HG02798 (cell line): ENCODE measurements around the gene NCOA5.

Experiments used
- ATAC-seq: cut with Tn5 transposase; IDR thresholded peaks from one replicate; pipeline ENCODE4 v1.9.1; 2021; ENCODE audit warnings: mild to moderate bottlenecking; ENCODE audit not compliant: unreplicated experiment, poor library complexity

NCOA5 gene

GRCh38 chr20:46022411-46023147 lies 67.2 kb downstream of the NCOA5 start:
- no peak for ATAC-seq

DNA sequence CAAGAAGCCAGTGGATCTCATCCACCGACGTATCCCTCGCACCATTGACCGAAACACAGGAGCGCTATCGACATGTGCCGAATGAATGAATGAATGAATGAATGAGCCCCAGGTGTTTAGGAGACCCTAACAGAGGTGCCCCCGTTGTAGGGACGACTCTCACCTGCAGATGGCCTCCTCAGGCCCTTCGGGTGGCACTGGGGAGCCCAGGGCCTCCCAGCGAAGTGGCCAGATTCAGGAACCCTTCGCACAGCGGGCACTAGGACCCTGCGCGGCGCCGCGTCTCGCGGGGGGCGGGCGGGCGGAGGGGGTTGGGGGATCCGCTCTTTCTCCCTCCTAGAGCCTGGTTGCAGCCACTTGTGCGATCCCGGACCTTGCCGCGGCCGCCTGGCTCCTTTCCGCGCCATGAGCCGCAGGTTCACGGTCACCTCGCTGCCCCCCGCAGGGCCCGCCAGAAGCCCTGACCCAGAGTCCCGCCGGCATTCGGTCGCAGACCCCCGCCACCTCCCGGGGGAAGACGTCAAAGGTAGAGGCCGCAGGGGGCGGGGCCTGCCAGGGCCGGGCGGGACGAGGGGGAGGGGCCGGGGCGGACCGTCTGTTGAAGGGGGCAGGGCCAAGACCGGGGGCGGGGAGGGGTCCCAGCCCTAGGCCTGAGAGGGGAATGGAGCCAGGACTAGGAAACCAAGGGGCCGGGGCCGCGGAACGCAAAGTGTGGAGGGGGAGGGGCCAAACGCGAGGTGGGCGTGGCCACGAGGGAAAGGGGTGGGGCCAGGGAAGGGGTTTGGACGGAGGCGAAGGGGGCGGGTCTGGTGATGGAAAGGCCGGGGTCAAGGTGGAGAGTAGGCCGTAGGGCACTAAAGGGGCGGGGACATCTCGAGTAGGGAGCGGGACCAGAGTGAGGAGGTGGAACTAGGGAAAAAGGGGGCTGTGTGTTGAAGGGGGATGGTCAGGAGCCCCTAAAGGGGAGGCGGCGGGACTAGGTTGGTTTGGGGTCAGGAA lies 68.1 kb downstream of the NCOA5 start:
- no peak for ATAC-seq

DNA sequence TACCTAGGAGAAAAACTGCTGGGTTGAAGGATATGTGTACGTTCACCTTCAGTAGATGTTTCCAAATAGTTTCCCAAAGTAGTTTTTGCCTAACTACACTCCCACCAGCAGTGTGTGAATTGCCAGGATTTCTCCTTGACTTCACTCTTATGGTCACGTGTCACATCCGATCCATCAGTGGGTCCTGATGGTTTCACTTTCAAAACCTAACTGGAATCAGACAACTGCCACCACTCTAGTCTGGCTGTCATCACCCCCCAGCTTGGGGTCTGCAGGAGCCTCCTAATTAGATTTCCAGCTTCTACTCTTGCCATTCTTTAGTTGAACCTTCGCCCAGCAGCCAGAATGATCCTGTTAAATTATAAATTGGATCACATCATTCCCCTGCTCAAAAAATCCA lies 69.2 kb downstream of the NCOA5 start:
- no peak for ATAC-seq

DNA sequence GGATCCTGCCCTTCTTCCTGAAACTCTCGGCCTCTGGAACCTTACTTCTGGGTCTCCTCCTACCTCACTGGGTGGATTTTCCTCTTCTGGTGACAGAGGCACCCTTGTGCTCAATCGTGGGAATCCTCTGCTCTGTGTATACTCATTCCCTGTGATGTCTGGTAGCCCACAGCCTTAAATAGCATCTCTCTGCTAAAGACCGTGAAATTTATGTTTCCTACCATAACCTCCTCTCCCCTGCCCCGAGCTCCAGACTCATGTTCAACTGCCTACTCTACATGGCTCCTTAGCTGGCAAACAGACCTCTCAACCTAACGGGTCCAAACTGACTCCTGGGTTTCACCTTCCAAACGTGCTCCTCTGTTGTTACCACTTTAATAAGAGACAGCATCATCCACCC lies 71.2 kb downstream of the NCOA5 start:
- ATAC-seq, result no peak

- no peak for ATAC-seq
Observed at GRCh38 chr20:46018112-46018511, 71.7 kb downstream of the NCOA5 start.

DNA sequence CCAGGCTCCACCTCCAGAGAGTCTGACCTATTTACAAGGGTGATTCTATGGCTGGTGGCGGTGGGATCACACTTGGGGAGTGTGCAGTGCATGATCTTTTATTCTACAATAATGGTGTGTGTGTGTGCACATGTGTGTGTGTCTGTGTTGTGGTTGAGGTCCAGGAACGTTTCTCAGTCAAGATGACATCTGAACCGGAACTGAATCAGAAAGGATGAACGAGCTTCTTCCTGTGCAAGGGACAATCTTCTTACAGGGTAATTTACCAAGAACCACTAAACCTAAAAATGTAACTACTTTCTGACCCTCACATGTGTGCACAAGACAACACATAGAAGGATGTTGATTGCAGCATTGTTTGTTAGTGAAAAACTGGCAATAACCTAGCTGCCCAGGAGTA lies 72.5 kb downstream of the NCOA5 start:
- no peak for ATAC-seq

GRCh38 chr20:46014517-46015396 lies 75.0 kb downstream of the NCOA5 start:
- no peak for ATAC-seq

DNA sequence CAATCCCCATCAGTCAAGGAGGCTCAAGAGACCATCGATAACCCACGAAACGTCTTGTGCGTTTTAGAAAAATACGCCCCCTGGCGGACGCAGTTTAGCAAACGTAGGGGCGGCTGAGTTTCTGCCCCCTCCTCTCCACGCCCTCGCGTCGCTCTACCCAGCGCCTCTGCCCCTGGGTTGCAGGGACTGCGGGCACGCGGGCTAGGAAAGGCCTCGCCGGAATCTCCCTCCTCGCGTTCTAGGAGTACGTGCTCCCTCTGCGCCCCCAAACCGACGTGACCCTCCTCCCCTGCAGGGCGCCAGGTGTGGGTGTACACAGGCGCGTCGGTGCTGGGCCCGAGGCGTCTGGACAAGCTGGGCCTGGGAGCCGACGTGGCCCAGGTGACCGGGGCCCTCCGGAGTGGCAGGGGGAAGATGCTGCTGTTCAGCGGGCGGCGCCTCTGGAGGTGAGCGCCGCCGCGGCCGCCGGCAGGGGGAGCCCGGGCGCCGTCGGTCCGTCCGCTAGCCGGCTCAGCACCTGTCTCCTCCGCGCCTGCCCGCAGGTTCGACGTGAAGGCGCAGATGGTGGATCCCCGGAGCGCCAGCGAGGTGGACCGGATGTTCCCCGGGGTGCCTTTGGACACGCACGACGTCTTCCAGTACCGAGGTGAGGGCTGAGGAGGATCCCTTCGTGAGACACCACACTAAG lies 75.8 kb downstream of the NCOA5 start:
- ATAC-seq, result peak; percentile 69

DNA sequence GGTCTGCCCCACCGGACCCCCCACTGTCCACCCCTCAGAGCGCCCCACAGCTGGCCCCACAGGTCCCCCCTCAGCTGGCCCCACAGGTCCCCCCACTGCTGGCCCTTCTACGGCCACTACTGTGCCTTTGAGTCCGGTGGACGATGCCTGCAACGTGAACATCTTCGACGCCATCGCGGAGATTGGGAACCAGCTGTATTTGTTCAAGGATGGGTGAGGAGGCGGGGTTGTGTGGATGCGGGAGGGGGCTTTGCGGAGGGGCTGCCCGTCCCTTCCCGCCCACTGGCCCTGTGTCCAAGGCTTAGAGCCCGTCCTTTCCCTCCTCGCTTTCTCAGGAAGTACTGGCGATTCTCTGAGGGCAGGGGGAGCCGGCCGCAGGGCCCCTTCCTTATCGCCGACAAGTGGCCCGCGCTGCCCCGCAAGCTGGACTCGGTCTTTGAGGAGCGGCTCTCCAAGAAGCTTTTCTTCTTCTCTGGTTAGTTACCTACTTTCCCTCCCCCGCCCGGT lies 76.4 kb downstream of the NCOA5 start:
- no peak for ATAC-seq

DNA sequence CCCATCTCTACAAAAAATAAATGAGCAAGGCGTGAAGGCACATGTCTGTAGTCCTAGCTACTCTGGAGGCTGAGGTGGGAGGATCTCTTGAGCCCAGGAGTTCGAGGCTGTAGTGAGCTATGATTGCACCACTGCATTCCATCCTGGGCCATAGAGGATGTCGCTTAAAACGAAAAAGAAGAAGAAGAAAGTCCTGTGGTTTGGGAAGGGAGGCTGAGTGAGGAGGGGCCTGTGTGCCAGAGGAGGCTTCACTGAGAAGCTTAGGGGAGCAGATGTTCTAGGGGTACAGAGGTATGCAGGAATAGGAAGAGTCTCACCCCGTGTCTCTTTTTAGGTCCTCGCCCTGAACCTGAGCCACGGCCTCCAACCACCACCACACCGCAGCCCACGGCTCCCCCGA lies 76.8 kb downstream of the NCOA5 start:
- ATAC-seq, result no peak

- ATAC-seq, result no peak
Observed at GRCh38 chr20:46011631-46012482, 77.9 kb downstream of the NCOA5 start.
